Measurements from ENCODE around the gene FAM216B. TPM values are rescaled to one million over a fixed set of nuclear protein-coding genes. Genes with fewer than 3 reads are reported as not detected.

FAM216B gene
- total and polyA plus RNA-seq, 2 of the 13 experiments (the other 11 are each of a cell fraction or from before 2014, with no cell fraction given): not detected

DNA sequence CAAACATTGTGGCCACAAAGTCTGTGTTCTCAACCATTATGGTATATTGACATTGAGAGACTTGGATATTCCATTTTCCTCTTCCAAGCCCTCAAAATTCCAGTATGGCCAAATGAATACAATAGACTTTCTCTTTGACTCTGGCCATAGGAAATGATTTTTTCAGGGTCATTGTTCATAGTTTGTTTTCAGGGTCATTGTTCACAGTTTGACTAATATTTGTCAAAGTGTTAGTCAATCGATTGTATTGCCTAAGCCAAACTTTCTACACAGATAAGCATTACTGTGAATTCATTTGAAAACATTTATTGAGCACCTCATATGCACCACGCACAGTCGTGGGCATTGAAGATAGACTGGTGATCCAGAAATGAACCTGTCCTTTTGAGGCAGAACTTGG lies 22.9 kb upstream of the FAM216B start (continued):
- TF ChIP-seq AHR (CRISPR knock-in tag; IDR thresholded peaks at IDR 0.05) (no peak), ONECUT2 (CRISPR knock-in tag; IDR thresholded peaks at IDR 0.05) (0 out of 2 replicates have a peak, but pooled peaks have one; percentile 32), FOXA3 (CRISPR knock-in tag; IDR thresholded peaks at IDR 0.05) (peak; percentile 41; the same call in 1 of the 2 replicates), POGZ (CRISPR knock-in tag; IDR thresholded peaks at IDR 0.05) (0 out of 2 replicates have a peak, but pooled peaks have one; percentile 22), SOX6 (IDR thresholded peaks at IDR 0.05) (no peak), SOX6 (CRISPR knock-in tag; IDR thresholded peaks at IDR 0.05) (peak; percentile 85), CEBPG (CRISPR knock-in tag; IDR thresholded peaks at IDR 0.05) (0 out of 2 replicates have a peak, but pooled peaks have one; percentile 30)
- TF ChIP-seq, protein P1, sequence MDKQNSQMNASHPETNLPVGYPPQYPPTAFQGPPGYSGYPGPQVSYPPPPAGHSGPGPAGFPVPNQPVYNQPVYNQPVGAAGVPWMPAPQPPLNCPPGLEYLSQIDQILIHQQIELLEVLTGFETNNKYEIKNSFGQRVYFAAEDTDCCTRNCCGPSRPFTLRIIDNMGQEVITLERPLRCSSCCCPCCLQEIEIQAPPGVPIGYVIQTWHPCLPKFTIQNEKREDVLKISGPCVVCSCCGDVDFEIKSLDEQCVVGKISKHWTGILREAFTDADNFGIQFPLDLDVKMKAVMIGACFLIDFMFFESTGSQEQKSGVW (CRISPR knock-in tag; IDR thresholded peaks at IDR 0.05; ENCODE audit: borderline replicate concordance): no peak

DNA sequence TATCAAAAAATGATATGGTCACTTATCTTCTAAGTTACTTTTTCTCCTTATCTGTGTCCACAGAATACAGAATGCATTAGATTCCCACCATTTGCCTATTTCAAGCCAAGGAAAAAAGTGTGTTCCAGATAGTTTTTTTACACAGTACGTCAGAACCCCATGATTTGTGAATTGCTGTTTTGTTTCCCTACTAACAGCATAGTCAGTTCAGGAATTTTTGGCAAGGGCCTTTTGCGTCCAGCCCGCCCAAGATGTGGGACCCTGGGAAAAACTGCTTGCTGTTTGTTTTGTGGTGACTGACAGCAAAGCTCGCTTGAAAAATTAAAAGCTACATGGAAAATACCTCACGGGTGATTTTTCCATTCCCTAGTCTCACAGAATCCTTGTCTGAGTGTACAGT lies 20.4 kb upstream of the FAM216B start:
- Histone ChIP-seq H3K4me3 (replicated peaks in 1 of 3; ENCODE audit: insufficient read depth in 1 of 3, low read depth in 2 of 3, low read length in 3 of 3) (no peak overlapping the region), H3K9ac (ENCODE audit: insufficient read depth, low read depth, low read length) (no peak overlapping the region), H3K4me2 (ENCODE audit: low read depth, low read length) (no peak overlapping the region), H4K20me1 (ENCODE audit: insufficient read depth, low read length) (no peaks in the 10 kb centered on the region), H3K9me3 (ENCODE audit: low read length) (no peaks in the 10 kb centered on the region; the same call in 1 of the 2 replicates), H3K27me3 (ENCODE audit: control insufficient read depth in 1 of 2, insufficient read depth in 2 of 2, low read length in 2 of 2) (no peaks in the 10 kb centered on the region), H3K36me3 (replicated peaks in 1 of 2; ENCODE audit: control insufficient read depth in 1 of 2, insufficient read depth in 2 of 2, low read length in 2 of 2) (no peaks in the 10 kb centered on the region), H3K27ac (ENCODE audit: extremely low read length, insufficient read depth, low read length) (no peak overlapping the region), H3K79me2 (ENCODE audit: insufficient read depth, low read length) (no peaks in the 10 kb centered on the region), H3K4me1 (ENCODE audit: insufficient read depth, low read length) (no peaks in the 10 kb centered on the region), H2AFZ (ENCODE audit: low read length) (no peak overlapping the region)
- no TSS peak for BruUV-seq (replicated peaks)
- DNase-seq (ENCODE audit: low spot score): no peak
- CTCF ChIA-PET (ENCODE audit: low intra/inter-chr PET ratio, low total read pairs): no interaction called here
- intact Hi-C loops (cut with micrococcal nuclease; ENCODE audit: unreplicated experiment) (no loop called here), in situ Hi-C loops (cut with HindIII; ENCODE audit: extremely low pct_ligation_motif_present, low pct_unique_long_range_greater_than_20kb) (no loop called here)
- FAIRE-seq: no peak
- no peak for ATAC-seq
- TF ChIP-seq NCOA2 (CRISPR knock-in tag; IDR thresholded peaks at IDR 0.05): no peak
- POLR2A ChIA-PET: no interaction called here
- WGBS (ENCODE audit: low lambda C conversion rate): 13% methylated on average over 5 of the region's 5 CpGs

Data from HepG2 (cell line).